Ovary (tissue), 3 donors: Measurements from ENCODE around the gene GLG1.

ENCODE experiments used
- CTCF ChIP-seq, 3 donors: fragments of 450-650 bp in 2 of 3; fragments of 200-600 bp in 1 of 3; IDR thresholded peaks; one replicate each; pipeline versions ENCODE4 v1.5.1 to v1.8.0; 2016 to 2022; ENCODE audit warnings: antibody characterized with exemption in 3 of 3, mild to moderate bottlenecking in 1 of 3
- EP300 ChIP-seq: sonication (generic); formaldehyde crosslinking; IDR thresholded peaks from one replicate; pipeline ENCODE4 v1.6.1; 2017; ENCODE audit warnings: antibody characterized with exemption
- POLR2A ChIP-seq: fragments of 450-650 bp; IDR thresholded peaks from one replicate; pipeline ENCODE4 v1.6.1; 2017; ENCODE audit warnings: antibody characterized with exemption, mild to moderate bottlenecking, moderate library complexity
- donor health status: DM: no; HTN: no; CAD: no.

- no peak for TF ChIP-seq CTCF (IDR thresholded peaks at IDR 0.05)
- TF ChIP-seq POLR2A, result no peak
- no peak for TF ChIP-seq EP300
Measured at GRCh38 chr16:74497761-74498160, 109.2 kb downstream of the GLG1 start.
